NB4 (cell line): ENCODE measurements around the gene PTK6.

ENCODE experiments used
- MAX ChIP-seq: IDR thresholded peaks from 2 replicates; pipeline ENCODE4 v1.6.1; 2011; ENCODE audit warnings: low read depth, low read length
- POLR2A ChIP-seq: IDR thresholded peaks from 2 replicates; pipeline ENCODE4 v1.6.1; 2011; ENCODE audit warnings: mild to moderate bottlenecking; ENCODE audit not compliant: insufficient read length; ENCODE audit errors: extremely low read depth

- peak; percentile 81 for TF ChIP-seq MAX
- TF ChIP-seq POLR2A: no peak
Observed at GRCh38 chr20:63567386-63568169, 30.4 kb upstream of the PTK6 start.
